NOMO-1 treated with DMSO at 0.1 percent for 48 hours (cell line): ENCODE results near the gene NTRK1.

ENCODE experiments used
- DNase-seq: peaks from one replicate; lab custom pipeline; 2025; ENCODE audit not compliant: unreplicated experiment; lab: John Stamatoyannopoulos, UW

Gene NTRK1

DNA sequence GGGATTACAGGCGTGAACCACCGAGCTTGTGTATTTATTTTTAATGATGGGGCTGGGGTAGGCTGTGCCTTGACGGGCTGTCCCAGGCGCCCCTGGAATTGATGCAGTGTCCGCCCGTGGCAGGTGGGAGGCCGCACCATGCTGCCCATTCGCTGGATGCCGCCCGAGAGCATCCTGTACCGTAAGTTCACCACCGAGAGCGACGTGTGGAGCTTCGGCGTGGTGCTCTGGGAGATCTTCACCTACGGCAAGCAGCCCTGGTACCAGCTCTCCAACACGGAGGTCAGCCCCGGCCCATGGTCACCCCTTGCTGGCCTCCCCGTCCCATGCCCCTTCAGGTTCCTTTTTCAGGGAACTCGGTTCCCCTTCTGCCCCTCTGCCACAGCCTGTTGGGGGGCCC, 19.2 kb downstream of the NTRK1 start:
- DNase-seq = no peak

DNA sequence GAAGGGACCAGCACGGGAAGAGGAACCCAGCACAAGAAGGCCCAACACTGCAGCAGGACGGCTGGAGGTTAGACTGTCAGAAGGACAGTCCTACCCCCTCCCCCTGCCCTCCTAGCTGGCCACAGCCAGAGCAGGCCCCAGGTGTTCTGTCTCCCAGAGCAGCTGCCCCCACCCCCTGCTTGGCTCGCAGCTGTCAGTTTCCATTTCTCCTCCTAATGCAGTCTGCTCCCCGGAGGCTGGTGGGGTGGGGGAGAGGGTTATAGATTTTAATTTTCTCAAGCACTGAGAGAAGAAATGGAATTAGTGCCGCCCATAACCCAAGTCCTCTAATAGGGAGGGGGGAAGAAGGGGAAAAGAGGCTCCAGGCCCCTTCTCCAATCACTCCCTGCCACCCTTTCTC, 19.8 kb downstream of the NTRK1 start:
- no peak for DNase-seq

DNA sequence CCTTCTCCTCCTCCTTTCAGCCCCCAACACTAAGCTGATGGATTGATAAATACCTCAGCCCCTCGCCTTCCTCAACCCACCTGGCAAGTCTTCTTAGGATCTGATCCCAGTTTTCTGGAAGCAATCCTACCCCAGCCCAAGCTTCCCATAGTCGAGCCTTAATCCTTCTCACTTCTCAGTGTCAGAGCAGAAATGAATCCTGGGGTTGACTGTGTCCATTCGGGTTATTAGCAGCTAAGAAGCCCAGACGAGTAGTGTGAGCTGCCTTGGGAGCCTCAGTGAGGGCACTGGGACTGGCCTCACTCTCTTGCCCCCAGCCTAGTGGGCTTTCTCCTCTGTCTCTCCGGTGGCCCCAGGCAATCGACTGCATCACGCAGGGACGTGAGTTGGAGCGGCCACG, 20.4 kb downstream of the NTRK1 start:
- DNase-seq = no peak

DNA sequence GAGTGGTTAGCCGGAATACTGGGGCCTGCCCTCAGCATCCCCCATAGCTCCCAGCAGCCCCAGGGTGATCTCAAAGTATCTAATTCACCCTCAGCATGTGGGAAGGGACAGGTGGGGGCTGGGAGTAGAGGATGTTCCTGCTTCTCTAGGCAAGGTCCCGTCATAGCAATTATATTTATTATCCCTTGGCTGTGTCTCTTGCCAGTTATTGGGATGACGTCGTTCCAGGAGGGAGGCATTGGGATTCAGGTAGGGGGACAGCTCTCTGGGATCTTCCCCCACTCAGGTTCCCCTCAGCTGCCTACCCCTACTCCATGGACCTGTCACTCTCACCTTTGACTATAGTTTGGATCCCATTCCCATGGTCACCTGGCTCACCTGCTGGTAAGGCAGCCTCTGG, 21.0 kb downstream of the NTRK1 start:
- DNase-seq = no peak

DNA sequence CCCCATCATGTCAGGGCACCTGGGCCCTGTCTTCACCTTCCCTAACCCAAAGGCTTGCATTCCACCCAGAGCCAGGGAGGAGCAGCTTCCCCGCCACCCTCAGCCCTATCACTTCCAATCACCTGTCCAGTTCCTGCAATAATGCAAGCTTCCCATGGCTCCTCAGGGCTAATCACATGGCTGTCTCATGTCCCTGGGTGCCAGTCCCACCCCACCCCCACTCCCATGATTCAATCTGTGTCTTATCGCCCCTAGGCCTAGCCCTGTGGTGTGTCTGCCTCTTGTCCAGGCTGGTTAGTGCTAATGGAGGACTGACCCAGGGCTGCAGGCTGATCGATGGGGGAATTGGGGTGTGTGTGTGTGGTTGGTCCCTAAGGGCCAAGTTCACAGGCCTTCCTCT, 21.9 kb downstream of the NTRK1 start:
- no peak for DNase-seq

DNA sequence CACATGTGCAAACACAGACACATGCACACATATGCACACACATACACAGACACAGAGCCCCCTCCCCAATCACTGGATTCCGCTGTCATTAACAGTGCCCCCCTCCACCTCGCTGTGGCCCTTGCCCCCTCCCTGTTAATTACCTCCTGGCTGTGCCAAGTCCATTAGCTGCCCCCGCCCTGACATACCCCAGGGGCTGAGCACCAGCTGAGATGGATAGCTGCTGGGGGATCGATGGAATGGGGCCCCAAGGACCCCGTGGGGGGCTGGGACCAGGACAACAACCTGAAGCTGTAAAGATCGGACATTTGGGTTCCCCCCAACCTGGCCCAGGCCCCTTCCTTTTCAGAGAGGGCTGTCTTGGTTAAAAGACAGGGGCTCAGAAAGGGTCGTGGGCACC, 23.3 kb downstream of the NTRK1 start:
- no peak for DNase-seq

DNA sequence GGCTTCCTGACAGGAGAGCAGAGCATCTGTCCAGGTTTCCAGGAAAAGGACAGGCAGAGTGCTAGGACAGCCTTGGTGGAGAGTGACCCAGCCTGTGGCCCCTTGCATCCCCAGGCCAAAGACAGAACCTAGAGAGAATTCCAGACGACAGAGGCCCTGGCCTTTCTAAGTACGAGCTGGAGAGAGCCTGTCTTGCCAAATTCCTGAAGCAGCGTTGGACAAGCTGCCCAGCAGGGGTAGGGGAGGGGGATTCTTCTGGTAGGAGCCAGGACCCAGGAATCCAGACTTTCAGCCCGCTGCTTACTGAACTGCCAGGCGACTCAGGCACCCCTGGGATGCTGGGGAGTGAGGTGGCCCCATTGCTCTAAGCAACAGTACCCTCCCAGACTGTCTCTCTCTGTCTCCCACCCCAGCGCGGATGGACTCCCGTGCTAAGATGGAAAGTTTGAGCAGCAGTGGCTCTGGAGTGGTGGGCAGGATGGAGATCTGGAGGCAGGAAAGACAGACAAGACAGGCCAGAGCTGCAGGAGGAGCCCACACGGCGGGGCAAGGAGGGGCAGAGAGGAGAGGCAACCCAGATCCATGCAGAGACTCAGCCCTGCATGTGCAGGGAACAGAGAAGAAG, 24.0 kb downstream of the NTRK1 start:
- no peak for DNase-seq

DNA sequence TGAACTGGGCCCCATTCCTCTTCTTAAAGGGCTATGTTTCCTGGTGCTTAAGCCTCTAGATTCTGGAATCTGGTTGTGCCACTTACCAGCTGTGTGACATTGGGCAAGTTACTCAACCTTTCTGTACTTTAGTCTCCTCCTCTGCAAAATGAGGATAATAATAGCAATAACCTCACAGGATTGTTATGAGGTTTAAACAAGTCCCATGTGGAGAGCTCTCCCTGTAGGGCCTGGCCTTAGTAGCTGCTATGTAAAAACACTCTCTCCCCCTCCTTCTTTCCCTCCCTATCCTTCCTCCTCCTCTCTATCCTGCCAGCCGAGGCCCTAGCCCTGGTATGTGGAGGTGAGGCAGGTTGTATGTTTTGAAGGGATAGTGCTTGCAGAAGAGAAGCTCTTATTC, 24.6 kb downstream of the NTRK1 start:
- no peak for DNase-seq

DNA sequence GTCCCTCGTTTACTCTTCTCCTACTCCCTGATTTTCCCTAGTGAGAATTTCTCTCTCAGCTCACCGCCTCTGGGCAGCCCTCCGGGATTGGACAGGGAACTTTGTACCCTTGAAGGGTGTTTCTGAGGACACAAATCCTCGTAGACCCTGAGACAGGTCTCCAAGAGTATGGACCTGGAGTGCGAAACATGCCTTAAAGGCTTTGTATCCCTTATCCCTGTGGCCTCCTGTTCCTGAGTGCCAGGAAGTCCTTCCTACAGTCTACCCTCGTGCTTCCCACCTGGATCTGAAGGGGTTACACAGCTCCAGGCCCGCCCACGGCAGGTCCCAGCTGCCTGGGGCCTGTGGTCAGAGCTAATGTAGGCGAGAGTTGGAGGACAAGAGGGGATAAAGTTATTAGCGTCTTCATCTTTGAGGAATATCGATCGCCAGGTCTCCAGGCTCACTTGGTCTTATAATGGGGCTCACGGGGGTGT, 25.3 kb downstream of the NTRK1 start:
- DNase-seq = no peak

DNA sequence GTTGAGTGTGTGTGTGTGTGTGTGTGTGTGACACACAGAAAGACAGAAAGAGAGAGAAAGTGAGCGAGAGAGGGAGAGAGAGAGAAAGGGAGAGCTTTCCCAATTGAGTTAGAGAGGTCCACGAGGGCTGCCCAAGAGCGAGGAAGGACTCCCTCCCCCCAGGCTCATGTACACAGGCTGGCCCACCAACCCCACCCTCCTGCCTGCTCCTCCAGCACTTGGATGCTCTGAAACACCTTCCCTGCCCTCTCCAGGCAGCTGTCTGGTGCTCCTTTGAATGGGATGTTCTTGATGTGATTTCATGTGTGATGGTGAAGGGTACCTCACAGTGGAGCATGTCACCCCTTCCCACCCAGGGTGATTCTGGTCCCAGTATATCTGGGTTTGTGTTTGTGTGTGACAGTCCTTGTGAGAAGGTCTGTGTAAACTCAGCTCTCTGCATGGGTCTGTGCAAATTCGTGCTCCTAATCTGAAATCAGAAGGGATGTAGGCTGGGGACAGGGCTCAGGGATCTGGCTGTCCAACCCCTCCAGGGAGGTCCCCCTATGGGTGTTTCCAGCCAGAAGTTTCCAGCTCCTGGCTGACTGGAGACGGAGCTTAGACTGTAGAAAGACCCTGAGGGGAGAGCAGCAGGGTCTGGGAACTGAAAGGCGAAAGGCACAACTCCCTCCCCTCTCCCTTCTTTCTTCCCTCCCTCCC, 26.1 kb downstream of the NTRK1 start:
- no peak for DNase-seq

DNA sequence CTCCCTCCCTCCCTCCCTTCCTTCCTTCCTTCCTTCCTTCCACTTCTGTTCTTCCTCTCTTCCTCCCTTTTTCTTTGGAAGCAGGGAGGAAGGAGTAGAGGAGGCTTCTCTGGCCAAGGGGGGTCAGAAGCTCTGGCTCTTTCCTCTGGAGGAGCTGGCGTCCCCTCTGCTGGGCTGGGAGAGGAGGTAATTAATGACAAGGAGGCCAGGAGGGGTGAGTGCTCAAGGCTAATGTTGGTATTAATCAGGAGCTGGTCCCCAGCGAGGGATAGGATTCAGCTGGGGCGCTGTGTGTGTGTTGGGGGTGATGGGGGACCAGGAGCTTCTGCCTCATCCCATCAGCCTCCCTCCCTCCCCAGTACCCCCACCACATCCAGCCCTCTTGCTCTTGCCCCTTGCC, 26.7 kb downstream of the NTRK1 start:
- no peak for DNase-seq

DNA sequence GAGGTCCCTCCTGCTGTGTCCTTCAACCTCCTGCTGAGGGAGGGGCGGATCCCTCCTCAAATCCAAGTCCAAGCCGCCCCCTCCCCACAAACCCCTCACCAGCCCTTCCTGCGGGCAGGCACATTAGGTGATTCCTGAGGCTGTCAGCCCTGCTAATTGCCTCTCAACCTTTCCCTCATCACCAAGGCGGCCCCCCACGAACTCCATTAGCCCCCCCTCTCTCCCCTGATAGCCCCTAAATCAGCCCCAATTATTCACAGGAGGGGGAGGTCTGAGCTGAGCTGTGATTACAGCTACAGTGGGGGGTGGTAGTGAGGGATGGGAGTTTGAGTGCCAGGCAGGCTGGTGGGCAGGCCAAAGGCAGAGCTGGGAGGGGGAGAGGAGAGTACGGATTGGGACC, 27.1 kb downstream of the NTRK1 start:
- DNase-seq = no peak

DNA sequence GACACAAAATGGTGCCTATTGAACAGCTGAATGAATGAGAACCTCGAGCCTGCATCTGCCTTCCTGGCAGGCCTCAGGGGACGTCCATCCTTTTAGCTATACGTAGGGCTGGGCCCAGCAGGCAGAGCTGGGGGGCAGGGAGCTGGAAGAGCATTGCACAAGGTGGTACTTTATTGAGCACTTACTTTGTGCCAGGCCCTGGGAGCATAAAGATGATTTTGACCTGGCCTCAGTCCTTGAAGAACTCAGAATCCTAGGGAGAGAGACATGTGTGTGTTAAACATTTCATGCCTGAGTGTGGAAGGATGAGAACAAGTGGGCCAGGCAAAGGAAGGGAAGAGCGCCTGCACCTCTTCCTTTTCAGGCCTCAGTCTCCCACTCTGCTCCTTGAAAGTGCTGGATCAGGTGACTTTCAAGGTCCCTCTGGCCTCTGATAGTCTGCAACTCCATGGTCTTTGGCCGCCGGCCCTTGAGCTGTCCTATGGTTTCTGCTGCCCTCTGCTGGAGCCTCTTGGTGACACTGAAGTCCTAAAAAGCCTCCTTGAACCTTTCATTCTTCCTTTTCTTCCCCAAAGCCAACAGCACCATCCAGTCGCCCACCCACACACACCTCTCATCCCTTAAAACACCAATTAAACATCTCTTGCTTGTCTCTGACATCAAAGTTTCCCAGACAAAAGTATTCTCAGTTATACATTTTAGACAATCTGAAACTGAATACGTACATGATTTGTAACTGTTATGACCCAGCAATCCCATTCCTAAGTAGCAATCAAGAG, 29.3 kb downstream of the NTRK1 start:
- peak; percentile 61 for DNase-seq

DNA sequence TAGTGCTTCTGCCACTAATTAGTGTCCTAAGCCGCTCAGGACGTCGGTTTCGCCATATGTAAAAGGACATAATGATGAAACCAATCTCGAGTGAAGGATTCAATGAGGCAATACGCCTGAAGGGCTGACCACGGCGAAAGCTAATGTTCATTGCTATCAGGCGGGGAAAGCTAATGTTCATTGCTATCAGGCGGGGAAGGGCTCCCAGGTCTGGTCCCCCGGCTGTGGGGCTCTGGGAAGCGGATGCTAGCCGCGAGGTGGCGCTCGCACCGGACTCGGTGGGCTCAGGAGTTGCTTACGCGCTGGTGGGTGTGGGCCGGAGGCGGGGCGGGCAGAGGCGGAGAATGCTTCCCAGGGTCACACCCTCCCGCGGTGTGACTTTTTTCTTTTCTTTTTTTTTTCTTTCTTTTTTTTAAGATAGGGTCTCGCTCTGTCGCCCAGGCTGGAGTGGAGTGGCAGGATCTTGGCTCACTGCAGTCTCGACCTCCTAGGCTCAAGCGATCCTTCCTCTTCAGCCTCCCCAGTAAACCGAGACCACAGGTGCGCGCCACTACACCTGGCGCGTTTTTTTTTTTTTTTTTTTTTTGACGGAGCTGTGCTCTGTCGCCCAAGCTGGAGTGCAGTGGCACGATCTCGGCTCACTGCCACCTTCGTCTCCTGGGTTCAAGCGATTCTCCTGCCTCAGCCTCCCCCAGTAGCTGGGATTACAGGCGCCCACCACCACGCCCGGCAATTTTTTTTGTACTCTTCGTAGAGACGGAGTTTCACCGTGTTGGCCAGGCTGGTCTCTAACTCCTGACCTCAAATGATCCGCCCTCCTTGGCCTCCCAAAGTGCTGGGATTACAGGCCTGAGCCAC, 31.8 kb downstream of the NTRK1 start:
- DNase-seq = peak; percentile 74

DNA sequence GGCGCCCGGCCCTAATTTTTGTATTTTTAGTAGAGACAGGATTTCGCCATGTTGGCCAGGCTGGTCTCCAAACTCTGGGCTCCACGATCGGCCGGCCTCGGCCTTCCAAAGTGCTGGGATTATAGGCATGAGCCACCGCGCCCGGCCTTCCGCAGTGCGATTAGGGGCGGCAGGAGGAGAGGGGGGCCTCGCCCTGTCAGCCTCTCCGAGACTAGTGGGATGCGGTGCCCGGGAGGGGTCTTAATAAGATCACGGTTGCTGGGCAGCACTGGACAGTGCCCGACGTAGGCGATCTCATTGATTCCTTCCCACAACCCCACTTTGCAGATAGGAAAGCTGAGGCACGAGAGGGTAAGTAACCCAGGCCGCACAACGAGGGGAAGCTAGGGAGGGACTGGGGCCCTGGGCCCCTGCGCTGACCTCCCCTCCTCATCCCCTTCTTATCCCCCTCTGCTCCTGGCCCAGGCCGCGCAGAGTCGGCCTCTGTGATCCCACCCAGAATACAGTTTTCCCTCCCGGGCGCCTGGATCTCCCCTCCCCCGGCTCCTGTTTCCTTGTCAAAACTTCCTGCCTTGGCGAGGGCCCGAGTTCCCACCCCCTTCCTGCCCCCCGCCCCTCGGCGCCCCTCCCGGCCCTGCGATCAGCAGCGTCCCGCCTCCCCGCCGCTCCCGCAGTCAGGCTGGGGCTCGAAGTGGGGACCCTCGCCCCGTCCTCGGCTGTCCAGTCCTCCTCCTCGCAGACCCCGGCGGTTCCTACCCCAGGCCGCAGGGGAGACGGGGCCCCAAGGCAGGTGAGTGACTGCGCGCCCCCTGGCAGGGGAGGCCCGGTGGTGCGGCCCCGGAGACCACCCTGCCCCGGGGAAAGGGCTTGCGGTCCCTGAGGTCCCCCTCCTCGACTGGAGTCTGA, 32.6 kb downstream of the NTRK1 start, which contains the start of gene PEAR1:
PEAR1 (plus strand) TSS at position 671 of the 906 bp plus-strand sequence. CDS start 10,209 bp downstream, outside the sequence.
- no peak for DNase-seq

DNA sequence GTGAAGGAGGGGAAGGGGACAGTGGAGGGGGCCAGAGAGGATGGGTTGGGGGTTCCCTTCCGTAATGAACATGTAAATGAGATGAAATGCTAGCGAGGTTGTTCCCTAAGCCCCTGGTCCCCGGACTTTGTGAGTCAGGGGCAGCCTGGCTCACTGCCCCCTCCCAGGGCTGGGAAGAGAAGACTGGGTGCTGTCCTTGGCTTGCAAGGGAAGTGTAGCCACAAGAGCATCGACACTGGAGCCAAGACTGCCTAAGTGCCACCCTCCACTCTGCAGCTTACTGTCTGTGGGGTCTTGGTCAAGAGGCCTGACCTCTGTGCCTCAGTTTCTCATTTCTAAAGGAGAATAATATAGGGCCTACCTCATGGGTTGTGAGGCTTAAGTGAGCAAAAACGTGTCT, 33.3 kb downstream of the NTRK1 start:
- DNase-seq = no peak

DNA sequence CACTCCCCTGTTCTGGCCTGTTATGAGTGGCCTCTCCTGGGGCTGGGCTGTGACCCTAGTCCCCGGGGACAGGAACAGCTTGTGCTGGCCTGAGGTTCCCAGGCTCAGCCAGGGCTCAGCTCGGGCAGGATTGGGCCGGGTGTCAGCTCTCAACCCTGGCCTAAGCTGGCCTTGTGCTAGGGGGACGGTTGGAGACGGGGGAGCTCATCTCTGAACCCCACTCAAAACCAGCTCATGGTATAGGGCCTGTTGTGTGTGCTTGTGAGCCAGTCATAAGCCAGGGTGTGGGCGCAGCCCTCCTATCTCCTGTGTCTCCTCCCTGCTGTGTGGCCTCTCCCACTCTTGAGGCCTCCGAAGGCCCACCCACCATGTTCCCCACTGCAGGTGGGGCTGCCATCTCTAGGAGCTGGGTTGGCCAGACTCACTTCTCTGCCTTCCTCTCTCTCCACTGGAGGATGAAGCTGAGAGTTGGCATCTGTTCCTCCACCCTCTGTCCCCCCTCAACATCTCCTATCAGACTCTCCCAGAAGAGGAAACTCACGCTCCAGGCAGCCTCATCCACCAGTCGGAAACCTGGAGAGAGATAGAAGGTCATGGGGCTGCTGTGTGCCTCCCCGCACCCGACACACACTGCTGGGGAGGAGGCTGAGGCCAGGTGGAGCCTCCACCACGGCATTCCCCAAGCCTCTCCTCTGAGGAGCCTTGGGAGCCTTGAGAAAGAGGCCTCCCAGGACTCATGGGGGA, 34.2 kb downstream of the NTRK1 start:
- no peak for DNase-seq

DNA sequence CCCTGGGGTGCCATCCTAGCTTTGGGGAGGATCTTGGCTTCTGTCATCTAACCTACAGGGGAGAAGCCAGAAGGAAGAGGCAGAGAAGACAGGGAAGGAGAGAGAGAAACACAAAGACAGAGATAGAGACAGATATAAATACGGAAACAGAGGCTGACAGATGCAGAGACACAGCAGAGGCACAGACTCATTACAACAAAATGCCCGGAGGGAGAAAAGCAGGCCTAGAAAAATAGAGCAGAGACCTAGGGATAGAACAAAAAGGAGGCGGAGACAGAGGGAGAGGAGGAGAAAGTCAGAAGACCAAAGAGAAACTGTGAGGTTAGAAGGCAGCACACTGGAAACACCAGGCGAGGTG, 34.8 kb downstream of the NTRK1 start:
- DNase-seq = no peak

DNA sequence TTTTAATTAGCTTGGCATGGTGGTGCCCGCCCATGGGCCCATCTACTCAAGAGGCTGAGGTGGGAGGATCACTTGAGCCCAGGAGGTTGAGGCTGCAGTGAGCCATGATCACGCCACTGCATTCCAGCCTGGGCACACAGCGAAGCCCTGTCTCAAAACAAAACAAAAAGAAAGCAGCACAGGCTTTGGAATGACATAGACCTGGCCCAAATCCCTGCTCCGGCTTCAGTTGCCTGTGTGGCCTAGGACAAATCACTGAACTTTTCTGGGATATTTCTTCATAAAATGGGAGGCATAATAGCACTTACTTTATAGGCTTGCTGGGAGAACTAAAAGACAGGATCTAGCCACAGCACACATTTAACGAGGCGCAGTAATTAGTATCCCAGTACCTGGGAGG, 35.3 kb downstream of the NTRK1 start:
- DNase-seq = no peak
